ENCODE data around the gene NCAM1. TPM values are rescaled to one million over a fixed set of nuclear protein-coding genes. Genes with fewer than 3 reads are reported as not detected.
"Not testable (repeated sequence)": the region's sequence is repeated elsewhere in the genome, so short reads cannot be mapped to it uniquely, and the experiment has no call there.

The NCAM1 gene
- total RNA-seq, 6 donors from 2014 or later: 1.4 to 15.3 (median 2.5) TPM

- 81 to 89% methylated on average over 5 of the region's 5 CpGs for WGBS, 2 donors
- Histone ChIP-seq H3K36me3 (no peaks in the 10 kb centered on the region), H3K27me3 (no peaks in the 10 kb centered on the region), H3K4me3 (no peak overlapping the region), H3K27ac (no peak overlapping the region), H3K4me1 (no peaks in the 10 kb centered on the region), H3K9me3 (no peaks in the 10 kb centered on the region)
- DNase-seq (no peak), ATAC-seq (ENCODE audit: low FRiP score in 2 of 2) (no peak)
- TF ChIP-seq POLR2A (IDR thresholded peaks at IDR 0.05) (no peak), EP300 (IDR thresholded peaks at IDR 0.05) (no peak), POLR2AphosphoS5 (IDR thresholded peaks at IDR 0.05) (no peak)
- TF ChIP-seq, protein P1, sequence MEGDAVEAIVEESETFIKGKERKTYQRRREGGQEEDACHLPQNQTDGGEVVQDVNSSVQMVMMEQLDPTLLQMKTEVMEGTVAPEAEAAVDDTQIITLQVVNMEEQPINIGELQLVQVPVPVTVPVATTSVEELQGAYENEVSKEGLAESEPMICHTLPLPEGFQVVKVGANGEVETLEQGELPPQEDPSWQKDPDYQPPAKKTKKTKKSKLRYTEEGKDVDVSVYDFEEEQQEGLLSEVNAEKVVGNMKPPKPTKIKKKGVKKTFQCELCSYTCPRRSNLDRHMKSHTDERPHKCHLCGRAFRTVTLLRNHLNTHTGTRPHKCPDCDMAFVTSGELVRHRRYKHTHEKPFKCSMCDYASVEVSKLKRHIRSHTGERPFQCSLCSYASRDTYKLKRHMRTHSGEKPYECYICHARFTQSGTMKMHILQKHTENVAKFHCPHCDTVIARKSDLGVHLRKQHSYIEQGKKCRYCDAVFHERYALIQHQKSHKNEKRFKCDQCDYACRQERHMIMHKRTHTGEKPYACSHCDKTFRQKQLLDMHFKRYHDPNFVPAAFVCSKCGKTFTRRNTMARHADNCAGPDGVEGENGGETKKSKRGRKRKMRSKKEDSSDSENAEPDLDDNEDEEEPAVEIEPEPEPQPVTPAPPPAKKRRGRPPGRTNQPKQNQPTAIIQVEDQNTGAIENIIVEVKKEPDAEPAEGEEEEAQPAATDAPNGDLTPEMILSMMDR (IDR thresholded peaks at IDR 0.05): no peak
Measured at GRCh38 chr11:113293936-113294335, 332.7 kb downstream of the NCAM1 start.

DNA sequence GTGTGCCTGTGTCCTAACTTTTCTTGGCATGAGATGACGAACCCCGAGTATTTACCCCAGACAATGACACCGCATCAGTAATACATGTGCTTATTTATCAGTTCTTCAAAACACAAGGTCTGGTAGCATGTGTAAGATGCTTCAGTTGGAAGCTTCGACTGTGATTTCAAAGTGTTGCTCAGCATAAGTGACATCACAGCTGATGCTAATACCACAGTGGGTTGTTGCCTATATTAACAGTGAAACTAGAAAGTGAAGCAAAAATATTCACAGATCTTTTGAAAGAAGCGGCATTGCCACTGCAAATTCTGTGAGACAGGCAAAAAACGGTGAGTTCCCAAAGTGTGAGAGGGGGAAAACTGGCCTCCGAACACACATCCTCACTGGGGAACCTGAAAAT lies 334.8 kb downstream of the NCAM1 start:
- DNase-seq: no peak
- H3K4me3 ChIP-seq: no peak overlapping the region
- no peaks in the 10 kb centered on the region for H3K4me1 ChIP-seq
- no peaks in the 10 kb centered on the region for H3K9me3 ChIP-seq
- TF ChIP-seq POLR2AphosphoS5 (IDR thresholded peaks at IDR 0.05) (no peak), POLR2A (IDR thresholded peaks at IDR 0.05) (no peak), EP300 (IDR thresholded peaks at IDR 0.05) (no peak)
- TF ChIP-seq, protein P1 (IDR thresholded peaks at IDR 0.05): no peak
- H3K27me3 ChIP-seq: no peaks in the 10 kb centered on the region
- ATAC-seq (ENCODE audit: low FRiP score in 2 of 2): no peak
- 78 to 89% methylated on average over 7 of the region's 7 CpGs for WGBS, 2 donors
- H3K27ac ChIP-seq: no peak overlapping the region
- no peaks in the 10 kb centered on the region for H3K36me3 ChIP-seq

DNA sequence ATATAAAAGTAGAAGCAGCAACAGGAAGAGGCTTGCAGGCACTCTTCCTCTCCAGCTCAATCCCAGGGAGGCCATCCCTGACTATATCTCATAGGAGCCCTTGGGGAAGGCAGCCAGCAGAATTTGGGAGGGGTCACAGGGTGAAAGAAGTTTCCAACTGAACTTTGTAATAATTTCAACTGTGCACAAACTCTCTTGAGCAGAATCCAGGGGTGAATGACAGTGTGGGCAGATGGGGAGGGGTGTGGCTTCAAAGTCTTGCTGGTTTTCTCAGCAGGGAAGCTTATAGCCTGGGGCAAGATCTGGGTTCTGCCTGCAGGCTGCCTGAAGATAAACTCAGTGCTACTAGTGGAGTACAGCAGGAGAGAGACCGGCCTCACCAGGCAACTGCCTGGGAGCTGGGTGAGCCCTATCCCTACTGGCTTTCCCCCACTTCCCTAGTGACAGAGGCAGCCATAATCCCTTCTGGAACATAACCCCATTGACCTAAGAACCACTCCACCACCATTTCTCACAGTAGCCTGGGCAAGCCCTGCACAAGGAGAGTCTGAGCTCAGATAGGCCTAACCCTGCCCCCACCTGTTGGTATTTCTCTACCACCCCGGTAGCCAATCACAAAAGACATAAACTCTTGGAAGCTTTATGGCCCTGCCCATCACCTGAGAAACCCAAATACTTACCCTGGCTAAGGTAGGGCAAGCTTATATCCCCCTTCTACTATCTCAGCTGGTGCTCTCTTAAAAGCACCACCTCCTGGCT lies 335.4 kb downstream of the NCAM1 start:
- ATAC-seq (ENCODE audit: low FRiP score in 2 of 2) (no peak), DNase-seq (no peak)
- Histone ChIP-seq H3K9me3 (no peaks in the 10 kb centered on the region), H3K36me3 (no peaks in the 10 kb centered on the region), H3K27me3 (no peaks in the 10 kb centered on the region), H3K27ac (no peak overlapping the region), H3K4me1 (no peaks in the 10 kb centered on the region), H3K4me3 (no peak overlapping the region)
- no peak for TF ChIP-seq EP300 (IDR thresholded peaks at IDR 0.05)
- TF ChIP-seq, protein P1 (IDR thresholded peaks at IDR 0.05): no peak
- TF ChIP-seq POLR2AphosphoS5 (IDR thresholded peaks at IDR 0.05): no peak
- no peak for TF ChIP-seq POLR2A (IDR thresholded peaks at IDR 0.05)
- WGBS, 2 donors: 87 to 100% methylated on average over 1 to 2 of the region's 2 CpGs

DNA sequence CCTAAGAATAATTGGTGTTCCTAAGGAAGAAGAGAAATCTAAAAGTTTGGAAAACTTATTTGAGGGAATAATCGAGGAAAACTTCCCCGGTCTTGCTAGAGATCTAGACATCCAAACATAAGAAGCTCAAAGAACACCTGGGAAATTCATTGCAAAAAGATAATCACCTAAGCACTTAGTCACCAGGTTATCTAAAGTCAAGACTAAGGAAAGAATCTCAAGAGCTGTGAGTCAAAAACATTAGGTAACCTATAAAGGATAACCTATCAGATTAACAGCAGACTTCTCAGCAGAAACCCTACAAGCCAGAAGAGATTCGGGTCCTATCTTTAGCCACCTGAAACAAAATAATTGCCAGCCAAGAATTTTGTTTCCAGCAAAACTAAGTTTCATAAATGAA lies 337.3 kb downstream of the NCAM1 start:
- DNase-seq; H3K9me3 ChIP-seq; H3K4me3 ChIP-seq; H3K4me1 ChIP-seq; ATAC-seq (ENCODE audit: low FRiP score in 2 of 2); H3K27me3 ChIP-seq; H3K27ac ChIP-seq; H3K36me3 ChIP-seq: not testable (repeated sequence)
- WGBS, 2 donors: 82 to 83% methylated on average over 3 of the region's 3 CpGs

- ATAC-seq (ENCODE audit: low FRiP score in 2 of 2) (no peak), DNase-seq (no peak)
Measured at GRCh38 chr11:113304916-113305315, 343.7 kb downstream of the NCAM1 start.

More at GRCh38 chr11:113304916-113305315, 343.7 kb downstream of the NCAM1 start:
- no peak overlapping the region for H3K4me3 ChIP-seq
- TF ChIP-seq POLR2AphosphoS5 (IDR thresholded peaks at IDR 0.05): no peak
- TF ChIP-seq EP300 (IDR thresholded peaks at IDR 0.05): no peak
- TF ChIP-seq, protein P1 (IDR thresholded peaks at IDR 0.05): no peak
- no peak for TF ChIP-seq POLR2A (IDR thresholded peaks at IDR 0.05)
- peaks cover 0 to 6% (median 0%) of the 10 kb centered on the region in 4 donors for H3K4me1 ChIP-seq
- no peaks in the 10 kb centered on the region for H3K36me3 ChIP-seq
- no peak overlapping the region for H3K27ac ChIP-seq
- no peaks in the 10 kb centered on the region for H3K9me3 ChIP-seq
- H3K27me3 ChIP-seq: no peaks in the 10 kb centered on the region

Data from upper lobe of left lung (tissue), 6 donors.